ENCODE results near the gene GALNT18.

The GALNT18 gene

GRCh38 chr11:11622340-11622706, 518 bp upstream of the GALNT18 start:
- Histone ChIP-seq H3K27me3 (ENCODE audit: insufficient read depth, poor library complexity, severe bottlenecking) (peaks cover 55% of the 10 kb centered on the region), H3K27ac (replicated peaks) (no peak overlapping the region)

GRCh38 chr11:11620921-11621572, 758 bp downstream of the GALNT18 start:
- no peak for DNase-seq (ENCODE audit: low read depth in 1 of 2, low spot score in 1 of 2)
- Histone ChIP-seq H3K27ac (replicated peaks) (no peak overlapping the region), H3K27me3 (ENCODE audit: insufficient read depth, poor library complexity, severe bottlenecking) (peaks cover 47% of the 10 kb centered on the region), H3K4me3 (replicated peaks; ENCODE audit: insufficient read depth, low read length) (no peak overlapping the region)
- TF ChIP-seq SPI1 (IDR thresholded peaks at IDR 0.05; ENCODE audit: borderline replicate concordance, low read depth) = no peak
- no peak for TF ChIP-seq GABPA (IDR thresholded peaks at IDR 0.05; ENCODE audit: low read depth)
- no peak for TF ChIP-seq POLR2AphosphoS5 (IDR thresholded peaks at IDR 0.05; ENCODE audit: low read depth)
- TF ChIP-seq, protein P1, sequence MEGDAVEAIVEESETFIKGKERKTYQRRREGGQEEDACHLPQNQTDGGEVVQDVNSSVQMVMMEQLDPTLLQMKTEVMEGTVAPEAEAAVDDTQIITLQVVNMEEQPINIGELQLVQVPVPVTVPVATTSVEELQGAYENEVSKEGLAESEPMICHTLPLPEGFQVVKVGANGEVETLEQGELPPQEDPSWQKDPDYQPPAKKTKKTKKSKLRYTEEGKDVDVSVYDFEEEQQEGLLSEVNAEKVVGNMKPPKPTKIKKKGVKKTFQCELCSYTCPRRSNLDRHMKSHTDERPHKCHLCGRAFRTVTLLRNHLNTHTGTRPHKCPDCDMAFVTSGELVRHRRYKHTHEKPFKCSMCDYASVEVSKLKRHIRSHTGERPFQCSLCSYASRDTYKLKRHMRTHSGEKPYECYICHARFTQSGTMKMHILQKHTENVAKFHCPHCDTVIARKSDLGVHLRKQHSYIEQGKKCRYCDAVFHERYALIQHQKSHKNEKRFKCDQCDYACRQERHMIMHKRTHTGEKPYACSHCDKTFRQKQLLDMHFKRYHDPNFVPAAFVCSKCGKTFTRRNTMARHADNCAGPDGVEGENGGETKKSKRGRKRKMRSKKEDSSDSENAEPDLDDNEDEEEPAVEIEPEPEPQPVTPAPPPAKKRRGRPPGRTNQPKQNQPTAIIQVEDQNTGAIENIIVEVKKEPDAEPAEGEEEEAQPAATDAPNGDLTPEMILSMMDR (IDR thresholded peaks at IDR 0.05; ENCODE audit: insufficient read depth, low read length) = no peak
- TF ChIP-seq, protein P2, sequence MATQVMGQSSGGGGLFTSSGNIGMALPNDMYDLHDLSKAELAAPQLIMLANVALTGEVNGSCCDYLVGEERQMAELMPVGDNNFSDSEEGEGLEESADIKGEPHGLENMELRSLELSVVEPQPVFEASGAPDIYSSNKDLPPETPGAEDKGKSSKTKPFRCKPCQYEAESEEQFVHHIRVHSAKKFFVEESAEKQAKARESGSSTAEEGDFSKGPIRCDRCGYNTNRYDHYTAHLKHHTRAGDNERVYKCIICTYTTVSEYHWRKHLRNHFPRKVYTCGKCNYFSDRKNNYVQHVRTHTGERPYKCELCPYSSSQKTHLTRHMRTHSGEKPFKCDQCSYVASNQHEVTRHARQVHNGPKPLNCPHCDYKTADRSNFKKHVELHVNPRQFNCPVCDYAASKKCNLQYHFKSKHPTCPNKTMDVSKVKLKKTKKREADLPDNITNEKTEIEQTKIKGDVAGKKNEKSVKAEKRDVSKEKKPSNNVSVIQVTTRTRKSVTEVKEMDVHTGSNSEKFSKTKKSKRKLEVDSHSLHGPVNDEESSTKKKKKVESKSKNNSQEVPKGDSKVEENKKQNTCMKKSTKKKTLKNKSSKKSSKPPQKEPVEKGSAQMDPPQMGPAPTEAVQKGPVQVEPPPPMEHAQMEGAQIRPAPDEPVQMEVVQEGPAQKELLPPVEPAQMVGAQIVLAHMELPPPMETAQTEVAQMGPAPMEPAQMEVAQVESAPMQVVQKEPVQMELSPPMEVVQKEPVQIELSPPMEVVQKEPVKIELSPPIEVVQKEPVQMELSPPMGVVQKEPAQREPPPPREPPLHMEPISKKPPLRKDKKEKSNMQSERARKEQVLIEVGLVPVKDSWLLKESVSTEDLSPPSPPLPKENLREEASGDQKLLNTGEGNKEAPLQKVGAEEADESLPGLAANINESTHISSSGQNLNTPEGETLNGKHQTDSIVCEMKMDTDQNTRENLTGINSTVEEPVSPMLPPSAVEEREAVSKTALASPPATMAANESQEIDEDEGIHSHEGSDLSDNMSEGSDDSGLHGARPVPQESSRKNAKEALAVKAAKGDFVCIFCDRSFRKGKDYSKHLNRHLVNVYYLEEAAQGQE (IDR thresholded peaks at IDR 0.05; ENCODE audit: insufficient replicate concordance, low read depth) = no peak

More at GRCh38 chr11:11622340-11622706, 518 bp upstream of the GALNT18 start:
- no peak for DNase-seq (ENCODE audit: low read depth in 1 of 2, low spot score in 1 of 2)
- no peak overlapping the region for H3K4me3 ChIP-seq (replicated peaks; ENCODE audit: insufficient read depth, low read length)
- TF ChIP-seq, protein P2 (IDR thresholded peaks at IDR 0.05; ENCODE audit: insufficient replicate concordance, low read depth) = no peak
- no peak for TF ChIP-seq SPI1 (IDR thresholded peaks at IDR 0.05; ENCODE audit: borderline replicate concordance, low read depth)

- H3K27ac ChIP-seq (replicated peaks) = no peak overlapping the region
- TF ChIP-seq POLR2AphosphoS5 (IDR thresholded peaks at IDR 0.05; ENCODE audit: low read depth) (no peak), SPI1 (IDR thresholded peaks at IDR 0.05; ENCODE audit: borderline replicate concordance, low read depth) (no peak), GABPA (IDR thresholded peaks at IDR 0.05; ENCODE audit: low read depth) (no peak)
- TF ChIP-seq, protein P1 (IDR thresholded peaks at IDR 0.05; ENCODE audit: insufficient read depth, low read length) = no peak
- TF ChIP-seq, protein P2 (IDR thresholded peaks at IDR 0.05; ENCODE audit: insufficient replicate concordance, low read depth) = no peak
- DNase-seq (ENCODE audit: low read depth in 1 of 2, low spot score in 1 of 2) = no peak
- H3K4me3 ChIP-seq (replicated peaks; ENCODE audit: insufficient read depth, low read length) = no peak overlapping the region
- H3K27me3 ChIP-seq (ENCODE audit: insufficient read depth, poor library complexity, severe bottlenecking) = peaks cover 46% of the 10 kb centered on the region
Observed at GRCh38 chr11:11620173-11620920, 1.5 kb downstream of the GALNT18 start.
